GM19468 (cell line): Measurements from ENCODE around the gene ATP6V1B1.

Experiments used
- ATAC-seq: cut with Tn5 transposase; IDR thresholded peaks from one replicate; pipeline ENCODE4 v1.9.1; 2021; ENCODE audit warnings: mild to moderate bottlenecking, moderate library complexity, moderate number of reproducible peaks; ENCODE audit not compliant: unreplicated experiment; ENCODE audit errors: extremely low read depth

ATP6V1B1 gene

GRCh38 chr2:70922235-70923234 lies 13.2 kb upstream of the ATP6V1B1 start:
- no peak for ATAC-seq

- no peak for ATAC-seq
These were observed 12.2 kb upstream of the ATP6V1B1 start for GRCh38 chr2:70923378-70924015.

- no peak for ATAC-seq
These were observed 9.7 kb upstream of the ATP6V1B1 start for GRCh38 chr2:70926042-70926441.

GRCh38 chr2:70927138-70927537 lies 8.6 kb upstream of the ATP6V1B1 start:
- ATAC-seq: no peak

- no peak for ATAC-seq
These were observed 8.1 kb upstream of the ATP6V1B1 start for GRCh38 chr2:70927641-70928040.

GRCh38 chr2:70928366-70928765 lies 7.3 kb upstream of the ATP6V1B1 start:
- no peak for ATAC-seq

GRCh38 chr2:70930371-70931329 lies 5.0 kb upstream of the ATP6V1B1 start:
- ATAC-seq: no peak

GRCh38 chr2:70931376-70932000 lies 4.2 kb upstream of the ATP6V1B1 start:
- no peak for ATAC-seq

GRCh38 chr2:70932631-70933230 lies 3.0 kb upstream of the ATP6V1B1 start:
- no peak for ATAC-seq

GRCh38 chr2:70934981-70935380 lies 719 bp upstream of the ATP6V1B1 start:
- no peak for ATAC-seq

GRCh38 chr2:70936165-70936978 lies 672 bp downstream of the ATP6V1B1 start:
- no peak for ATAC-seq

GRCh38 chr2:70936979-70937811 lies 1.5 kb downstream of the ATP6V1B1 start:
- ATAC-seq: no peak

- no peak for ATAC-seq
These were observed 2.3 kb downstream of the ATP6V1B1 start for GRCh38 chr2:70937866-70938585.

GRCh38 chr2:70938586-70938950 lies 2.9 kb downstream of the ATP6V1B1 start:
- no peak for ATAC-seq

- no peak for ATAC-seq
These were observed 3.5 kb downstream of the ATP6V1B1 start for GRCh38 chr2:70939001-70939838.

- ATAC-seq: no peak
These were observed 4.3 kb downstream of the ATP6V1B1 start for GRCh38 chr2:70939839-70940580.
